ENCODE results near the gene ATP2C2. TPM values are rescaled to one million over a fixed set of nuclear protein-coding genes. Genes with fewer than 3 reads are reported as not detected.

Gene ATP2C2
- total RNA-seq, 4 donors from 2014 or later = 1.1 to 25.8 (median 5.6) TPM

- H3K36me3 ChIP-seq = no peaks in the 10 kb centered on the region
- TF ChIP-seq POLR2A (IDR thresholded peaks at IDR 0.05) (no peak), CTCF (IDR thresholded peaks at IDR 0.05) (no peak)
- peaks cover 0 to 48% (median 0%) of the 10 kb centered on the region in 4 donors for H3K27me3 ChIP-seq
- no peak overlapping the region for H3K4me3 ChIP-seq
- intact Hi-C loops (cut with DNase I) = no loop called here
- no peak overlapping the region for H3K27ac ChIP-seq
- WGBS, 2 donors = 87 to 93% methylated on average over 3 of the region's 3 CpGs
- peaks cover 0 to 19% (median 0%) of the 10 kb centered on the region in 3 donors for H3K4me1 ChIP-seq
- DNase-seq = no peak
- no peaks in the 10 kb centered on the region for H3K9me3 ChIP-seq
Observed at GRCh38 chr16:84404324-84404723, 36.0 kb downstream of the ATP2C2 start.

DNA sequence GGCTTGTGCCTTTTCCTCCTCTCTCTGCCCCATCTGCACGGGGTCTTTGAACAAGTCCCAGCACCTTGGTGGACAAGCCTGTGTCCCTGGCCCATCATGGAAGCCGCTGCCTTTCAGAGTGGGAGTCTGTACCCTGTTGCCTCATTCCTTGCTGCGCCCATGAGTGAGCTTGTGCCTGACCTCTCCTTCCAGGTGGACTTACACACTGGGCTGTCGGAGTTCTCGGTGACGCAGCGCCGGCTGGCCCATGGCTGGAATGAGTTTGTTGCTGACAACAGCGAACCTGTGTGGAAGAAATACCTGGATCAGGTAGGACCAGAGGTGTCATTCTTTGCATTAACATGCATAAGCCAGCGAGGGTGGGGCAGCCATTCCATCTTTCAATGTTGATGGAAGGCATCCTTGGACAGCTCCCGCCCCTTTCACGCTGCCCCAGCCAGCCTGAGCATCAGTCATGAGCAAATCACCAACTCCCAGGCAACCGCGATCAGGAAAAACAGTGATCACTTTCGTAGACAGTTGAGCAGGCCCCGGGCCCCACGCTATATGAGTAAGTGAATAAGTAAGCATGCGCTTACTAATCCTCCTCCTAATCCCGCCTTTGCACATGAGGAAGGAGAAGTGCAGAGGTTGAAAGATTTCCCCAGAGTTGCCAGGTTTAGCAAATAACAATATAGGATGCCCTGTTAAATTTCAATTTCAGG, 36.8 kb downstream of the ATP2C2 start:
- 59 to 79% methylated on average over 12 to 14 of the region's 19 CpGs for WGBS, 2 donors
- H3K4me1 ChIP-seq = peaks cover 0 to 19% (median 0%) of the 10 kb centered on the region in 3 donors
- no peak for TF ChIP-seq CTCF (IDR thresholded peaks at IDR 0.05)
- TF ChIP-seq POLR2A (IDR thresholded peaks at IDR 0.05) = no peak
- peak overlapping the region in 1 of 4 donors; percentile 29 for H3K27ac ChIP-seq
- H3K36me3 ChIP-seq = no peaks in the 10 kb centered on the region
- no peak overlapping the region for H3K4me3 ChIP-seq
- no peak for DNase-seq
- no peaks in the 10 kb centered on the region for H3K9me3 ChIP-seq
- peaks cover 0 to 51% (median 0%) of the 10 kb centered on the region in 4 donors for H3K27me3 ChIP-seq
- intact Hi-C loops (cut with DNase I) = no loop called here

DNA sequence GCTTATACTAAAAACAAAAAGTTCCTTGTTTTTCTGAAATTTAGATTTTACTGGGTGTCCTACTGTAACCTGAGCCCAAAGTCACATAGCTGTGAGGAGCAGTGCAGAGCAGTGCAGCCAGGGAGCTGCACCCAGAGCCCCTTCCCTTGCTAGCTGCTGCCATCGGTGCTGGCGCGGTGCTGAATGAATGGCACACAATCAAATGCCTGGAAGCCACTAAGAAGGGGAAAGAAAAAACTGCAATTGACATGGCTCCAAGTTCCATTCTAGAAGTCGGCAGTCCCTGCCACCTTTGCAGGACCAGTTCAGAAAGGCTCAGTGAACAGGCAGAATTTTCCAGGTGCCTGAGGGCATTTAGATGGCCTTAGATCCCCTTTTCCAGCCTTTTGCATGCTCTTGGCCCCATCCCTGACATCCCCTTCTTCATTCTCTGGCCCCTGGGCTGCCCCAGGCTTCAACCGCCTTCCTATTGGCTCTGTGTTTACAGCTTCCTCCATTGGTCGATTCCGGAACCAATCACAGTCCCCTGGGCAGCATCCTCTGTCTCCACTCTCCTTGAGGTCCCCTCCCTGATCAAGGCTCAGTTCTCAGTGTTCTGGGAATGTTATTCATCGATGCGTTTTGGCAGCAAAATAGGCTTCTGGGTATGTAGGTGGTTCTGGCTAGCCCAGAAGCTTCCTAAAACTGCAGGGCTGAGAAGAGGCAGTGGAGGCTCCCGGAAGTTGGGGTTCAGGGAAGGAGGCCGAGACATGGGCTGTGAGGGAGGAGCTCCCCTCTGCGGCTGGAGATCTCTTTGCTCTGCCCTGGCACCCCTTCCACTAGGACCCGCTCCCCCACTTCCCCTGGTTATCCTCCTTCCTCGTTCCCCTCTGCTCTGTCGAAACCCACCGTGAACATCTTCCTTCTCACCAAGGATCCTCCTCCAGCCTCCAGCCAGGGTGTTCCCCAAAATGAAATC, 37.9 kb downstream of the ATP2C2 start:
- intact Hi-C loops (cut with DNase I) = no loop called here
- H3K4me1 ChIP-seq = peaks cover 0 to 29% (median 0%) of the 10 kb centered on the region in 3 donors
- DNase-seq = no peak

GRCh38 chr16:84407588-84408313, 39.4 kb downstream of the ATP2C2 start:
- no peak for DNase-seq
- WGBS, 2 donors = 52 to 71% methylated on average over 6 to 7 of the region's 9 CpGs
- TF ChIP-seq POLR2A (IDR thresholded peaks at IDR 0.05) (no peak), CTCF (IDR thresholded peaks at IDR 0.05) (no peak)
- Histone ChIP-seq H3K9me3 (no peaks in the 10 kb centered on the region), H3K27me3 (peaks cover 0 to 51% (median 0%) of the 10 kb centered on the region in 4 donors), H3K4me1 (peaks cover 0 to 29% (median 0%) of the 10 kb centered on the region in 3 donors), H3K27ac (no peak overlapping the region), H3K36me3 (no peaks in the 10 kb centered on the region), H3K4me3 (no peak overlapping the region)
- intact Hi-C loops (cut with DNase I) = no loop called here

More for the DNA sequence above, 37.9 kb downstream of the ATP2C2 start:
- H3K27ac ChIP-seq = no peak overlapping the region
- WGBS, 2 donors = 52 to 67% methylated on average over 14 to 16 of the region's 16 CpGs
- no peaks in the 10 kb centered on the region for H3K9me3 ChIP-seq
- no peak for TF ChIP-seq CTCF (IDR thresholded peaks at IDR 0.05)
- TF ChIP-seq POLR2A (IDR thresholded peaks at IDR 0.05) = no peak
- peaks cover 0 to 51% (median 0%) of the 10 kb centered on the region in 4 donors for H3K27me3 ChIP-seq
- H3K36me3 ChIP-seq = no peaks in the 10 kb centered on the region
- no peak overlapping the region for H3K4me3 ChIP-seq

Measured in esophagus squamous epithelium (tissue), 5 donors.